Measurements from ENCODE around the gene ISM1.

Gene ISM1

GRCh38 chr20:13202565-13202964, 18.5 kb upstream of the ISM1 start:
- Histone ChIP-seq H3K9me3 (replicated peaks; ENCODE audit: insufficient read depth, low read length) (no peaks in the 10 kb centered on the region), H3K4me3 (ENCODE audit: low read length) (no peak overlapping the region), H3K27me3 (replicated peaks; ENCODE audit: insufficient read depth, low read length) (no peaks in the 10 kb centered on the region), H3K27ac (ENCODE audit: low read length) (no peak overlapping the region), H3K9ac (ENCODE audit: low read length) (no peak overlapping the region), H2AFZ (ENCODE audit: low read length) (no peak overlapping the region), H3K9me2 (replicated peaks; ENCODE audit: insufficient read depth, low read length) (no peaks in the 10 kb centered on the region), H4K20me1 (ENCODE audit: insufficient read depth, low read length) (no peaks in the 10 kb centered on the region), H3K4me1 (ENCODE audit: low read length) (no peaks in the 10 kb centered on the region), H3K79me2 (ENCODE audit: low read length) (no peaks in the 10 kb centered on the region), H3K36me3 (replicated peaks; ENCODE audit: insufficient read depth, low read length) (no peaks in the 10 kb centered on the region), H3F3A (ENCODE audit: insufficient read depth, low read length) (no peaks in the 10 kb centered on the region), H3K4me2 (ENCODE audit: low read depth, low read length) (no peak overlapping the region)
- peak; percentile 46 for DNase-seq
- no peak for TF ChIP-seq EZH2 (optimal IDR thresholded peaks at IDR 0.05; ENCODE audit: low read depth, low read length)
- TF ChIP-seq, protein P1, sequence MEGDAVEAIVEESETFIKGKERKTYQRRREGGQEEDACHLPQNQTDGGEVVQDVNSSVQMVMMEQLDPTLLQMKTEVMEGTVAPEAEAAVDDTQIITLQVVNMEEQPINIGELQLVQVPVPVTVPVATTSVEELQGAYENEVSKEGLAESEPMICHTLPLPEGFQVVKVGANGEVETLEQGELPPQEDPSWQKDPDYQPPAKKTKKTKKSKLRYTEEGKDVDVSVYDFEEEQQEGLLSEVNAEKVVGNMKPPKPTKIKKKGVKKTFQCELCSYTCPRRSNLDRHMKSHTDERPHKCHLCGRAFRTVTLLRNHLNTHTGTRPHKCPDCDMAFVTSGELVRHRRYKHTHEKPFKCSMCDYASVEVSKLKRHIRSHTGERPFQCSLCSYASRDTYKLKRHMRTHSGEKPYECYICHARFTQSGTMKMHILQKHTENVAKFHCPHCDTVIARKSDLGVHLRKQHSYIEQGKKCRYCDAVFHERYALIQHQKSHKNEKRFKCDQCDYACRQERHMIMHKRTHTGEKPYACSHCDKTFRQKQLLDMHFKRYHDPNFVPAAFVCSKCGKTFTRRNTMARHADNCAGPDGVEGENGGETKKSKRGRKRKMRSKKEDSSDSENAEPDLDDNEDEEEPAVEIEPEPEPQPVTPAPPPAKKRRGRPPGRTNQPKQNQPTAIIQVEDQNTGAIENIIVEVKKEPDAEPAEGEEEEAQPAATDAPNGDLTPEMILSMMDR (IDR thresholded peaks at IDR 0.05; ENCODE audit: low read length), result no peak
- TF ChIP-seq EZH2phosphoT487 (IDR thresholded peaks at IDR 0.05; ENCODE audit: low read length), result no peak

DNA sequence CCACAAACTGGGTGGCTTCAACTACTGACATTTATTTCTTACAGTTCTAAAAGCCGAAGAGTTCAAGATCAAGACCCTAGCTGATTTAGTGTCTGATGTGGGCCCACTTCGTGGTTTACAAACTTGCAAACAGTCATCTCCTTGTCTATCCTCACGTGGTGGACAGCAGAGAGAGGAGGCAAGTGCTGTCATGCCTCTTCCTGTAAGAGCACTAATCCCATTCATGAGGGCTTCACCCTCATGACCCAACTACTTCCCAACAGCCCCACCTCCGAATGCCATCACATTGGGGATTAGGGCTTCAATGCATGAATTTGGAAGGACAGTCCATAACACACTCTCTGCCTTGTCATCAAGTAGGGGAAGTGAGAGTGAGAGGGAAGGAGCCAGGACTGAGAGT, 15.6 kb upstream of the ISM1 start:
- no peaks in the 10 kb centered on the region for H3K4me1 ChIP-seq (ENCODE audit: low read length)
- no peaks in the 10 kb centered on the region for H3K9me3 ChIP-seq (replicated peaks; ENCODE audit: insufficient read depth, low read length)
- no peaks in the 10 kb centered on the region for H3K79me2 ChIP-seq (ENCODE audit: low read length)
- TF ChIP-seq EZH2 (optimal IDR thresholded peaks at IDR 0.05; ENCODE audit: low read depth, low read length), result no peak
- H3K36me3 ChIP-seq (replicated peaks; ENCODE audit: insufficient read depth, low read length), result no peaks in the 10 kb centered on the region
- H2AFZ ChIP-seq (ENCODE audit: low read length), result no peak overlapping the region
- H3K4me3 ChIP-seq (ENCODE audit: low read length), result no peak overlapping the region
- no peak overlapping the region for H3K27ac ChIP-seq (ENCODE audit: low read length)
- H3K9me2 ChIP-seq (replicated peaks; ENCODE audit: insufficient read depth, low read length), result no peaks in the 10 kb centered on the region
- no peak overlapping the region for H3K9ac ChIP-seq (ENCODE audit: low read length)
- H4K20me1 ChIP-seq (ENCODE audit: insufficient read depth, low read length), result no peaks in the 10 kb centered on the region
- no peak for DNase-seq
- no peaks in the 10 kb centered on the region for H3F3A ChIP-seq (ENCODE audit: insufficient read depth, low read length)
- H3K4me2 ChIP-seq (ENCODE audit: low read depth, low read length), result no peak overlapping the region
- H3K27me3 ChIP-seq (replicated peaks; ENCODE audit: insufficient read depth, low read length), result no peaks in the 10 kb centered on the region

- Histone ChIP-seq H3K4me3 (ENCODE audit: low read length) (no peak overlapping the region), H4K20me1 (ENCODE audit: insufficient read depth, low read length) (no peaks in the 10 kb centered on the region), H3K36me3 (replicated peaks; ENCODE audit: insufficient read depth, low read length) (no peaks in the 10 kb centered on the region), H3K27me3 (replicated peaks; ENCODE audit: insufficient read depth, low read length) (no peaks in the 10 kb centered on the region), H3K4me1 (ENCODE audit: low read length) (no peaks in the 10 kb centered on the region), H3K9me3 (replicated peaks; ENCODE audit: insufficient read depth, low read length) (no peaks in the 10 kb centered on the region), H3K4me2 (ENCODE audit: low read depth, low read length) (no peak overlapping the region), H3K79me2 (ENCODE audit: low read length) (no peaks in the 10 kb centered on the region), H3K27ac (ENCODE audit: low read length) (no peak overlapping the region), H3F3A (ENCODE audit: insufficient read depth, low read length) (no peaks in the 10 kb centered on the region), H2AFZ (ENCODE audit: low read length) (no peak overlapping the region), H3K9me2 (replicated peaks; ENCODE audit: insufficient read depth, low read length) (no peaks in the 10 kb centered on the region), H3K9ac (ENCODE audit: low read length) (no peak overlapping the region)
- TF ChIP-seq EZH2 (optimal IDR thresholded peaks at IDR 0.05; ENCODE audit: low read depth, low read length), result no peak
- no peak for TF ChIP-seq EZH2phosphoT487 (IDR thresholded peaks at IDR 0.05; ENCODE audit: low read length)
- TF ChIP-seq, protein P1 (IDR thresholded peaks at IDR 0.05; ENCODE audit: low read length), result no peak
- no peak for DNase-seq
Observed at GRCh38 chr20:13205848-13206434, 15.1 kb upstream of the ISM1 start.

DNA sequence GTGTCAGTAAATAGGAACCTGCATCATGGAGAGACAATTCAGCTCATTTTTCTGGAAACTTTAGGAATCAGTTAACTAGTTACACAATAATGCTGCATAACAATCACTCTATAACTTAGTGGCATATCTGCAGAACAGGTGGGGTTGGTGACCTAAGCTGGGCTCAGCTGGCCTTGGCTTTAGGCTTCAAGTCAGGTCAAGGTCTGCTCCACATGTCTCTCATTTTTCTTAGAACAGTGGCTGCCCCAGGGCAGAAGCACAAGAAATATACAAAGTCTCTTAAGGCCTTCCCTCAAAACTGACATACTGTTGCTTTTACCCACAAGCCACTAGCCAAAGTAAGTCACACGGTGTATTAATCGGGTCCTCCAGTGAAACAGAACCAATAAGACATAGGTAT, 14.1 kb upstream of the ISM1 start:
- Histone ChIP-seq H3K4me2 (ENCODE audit: low read depth, low read length) (no peak overlapping the region), H3K36me3 (replicated peaks; ENCODE audit: insufficient read depth, low read length) (no peaks in the 10 kb centered on the region), H3K9ac (ENCODE audit: low read length) (no peak overlapping the region), H3F3A (ENCODE audit: insufficient read depth, low read length) (no peaks in the 10 kb centered on the region), H3K27ac (ENCODE audit: low read length) (no peak overlapping the region), H3K4me1 (ENCODE audit: low read length) (no peaks in the 10 kb centered on the region), H3K9me3 (replicated peaks; ENCODE audit: insufficient read depth, low read length) (no peaks in the 10 kb centered on the region), H3K4me3 (ENCODE audit: low read length) (no peak overlapping the region), H4K20me1 (ENCODE audit: insufficient read depth, low read length) (no peaks in the 10 kb centered on the region), H3K9me2 (replicated peaks; ENCODE audit: insufficient read depth, low read length) (no peaks in the 10 kb centered on the region), H3K27me3 (replicated peaks; ENCODE audit: insufficient read depth, low read length) (no peaks in the 10 kb centered on the region), H2AFZ (ENCODE audit: low read length) (no peak overlapping the region), H3K79me2 (ENCODE audit: low read length) (no peaks in the 10 kb centered on the region)
- no peak for DNase-seq
- no peak for TF ChIP-seq EZH2 (optimal IDR thresholded peaks at IDR 0.05; ENCODE audit: low read depth, low read length)
- no peak for TF ChIP-seq EZH2phosphoT487 (IDR thresholded peaks at IDR 0.05; ENCODE audit: low read length)
- TF ChIP-seq, protein P1 (IDR thresholded peaks at IDR 0.05; ENCODE audit: low read length), result no peak

Measured in MM.1S (cell line).